GM23338 (cell line): ENCODE results near the gene CACNG1.

ENCODE experiments used
- CREB1 ChIP-seq: fragments of 250-450 bp; sonication (Bioruptor Pico); IDR thresholded peaks from 2 replicates; pipeline ENCODE4 v1.5.0; 2020; ENCODE audit warnings: low read depth, mild to moderate bottlenecking, moderate library complexity
- CTCF ChIP-seq, 2 experiments: fragments of 200-600 bp in 1 of 2; sonication (generic) in 1 of 2; conservative IDR thresholded peaks; 2 replicates each; pipeline versions ENCODE4 v1.5.1 to v1.6.1; 2016 to 2017; ENCODE audit warnings: antibody characterized with exemption in 2 of 2, low read depth in 2 of 2, mild to moderate bottlenecking in 2 of 2, moderate library complexity in 1 of 2
- EZH2 ChIP-seq: fragments of 200-600 bp; sonication (generic); IDR thresholded peaks from one replicate; pipeline ENCODE4 v1.8.0; 2017; ENCODE audit warnings: antibody characterized with exemption, mild to moderate bottlenecking, low read depth; ENCODE audit not compliant: unreplicated experiment
- POLR2AphosphoS5 ChIP-seq: IDR thresholded peaks from 2 replicates; pipeline ENCODE4 v1.6.1; 2016; ENCODE audit warnings: antibody characterized with exemption, low read depth

GRCh38 chr17:67069603-67070136, 25.3 kb downstream of the CACNG1 start:
- TF ChIP-seq EZH2 (no peak), CTCF (conservative IDR thresholded peaks at IDR 0.05; ENCODE audit: low read depth in 2 of 2) (no peak), POLR2AphosphoS5 (no peak), CREB1 (CRISPR knock-in tag) (no peak)
